Mesodermal cell (in vitro differentiated cells): ENCODE results near the gene DLGAP1.
A peak's percentile ranks its signal among the peaks of the same experiment; 100 is the strongest.

ENCODE experiments used
- H3K27ac ChIP-seq: 2 replicates; pipeline ENCODE4 v1.7.0; 2013; ENCODE audit warnings: mild to moderate bottlenecking, low read depth, low read length, moderate library complexity; ENCODE audit not compliant: severe bottlenecking
- H3K36me3 ChIP-seq: 2 replicates; pipeline ENCODE4 v1.7.1; 2013; ENCODE audit warnings: mild to moderate bottlenecking, low read length, moderate library complexity; ENCODE audit not compliant: control insufficient read depth, insufficient read depth
- H3K4me1 ChIP-seq: one replicate; pipeline ENCODE4 v1.7.1; 2013; ENCODE audit warnings: mild to moderate bottlenecking, low read length; ENCODE audit not compliant: insufficient read depth, control insufficient read depth, poor library complexity, severe bottlenecking
- H3K4me3 ChIP-seq: 2 replicates; pipeline ENCODE4 v1.7.0; 2013; ENCODE audit warnings: low read length, control low read depth, mild to moderate bottlenecking; ENCODE audit not compliant: insufficient read depth, poor library complexity, severe bottlenecking; ENCODE audit errors: extremely low read depth
- H3K9me3 ChIP-seq: 2 replicates; pipeline ENCODE4 v1.7.1; 2013; ENCODE audit warnings: mild to moderate bottlenecking, low read length, moderate library complexity; ENCODE audit not compliant: control insufficient read depth
- WGBS, 2 experiments: methylation state at CpG; one replicate each; pipeline ENCODE4 v1.1.5; 2013; ENCODE audit warnings: missing lambda C conversion rate in 2 of 2; ENCODE audit not compliant: insufficient coverage in 2 of 2; 5-methylcytosine and 5-hydroxymethylcytosine counted together

DLGAP1 gene

DNA sequence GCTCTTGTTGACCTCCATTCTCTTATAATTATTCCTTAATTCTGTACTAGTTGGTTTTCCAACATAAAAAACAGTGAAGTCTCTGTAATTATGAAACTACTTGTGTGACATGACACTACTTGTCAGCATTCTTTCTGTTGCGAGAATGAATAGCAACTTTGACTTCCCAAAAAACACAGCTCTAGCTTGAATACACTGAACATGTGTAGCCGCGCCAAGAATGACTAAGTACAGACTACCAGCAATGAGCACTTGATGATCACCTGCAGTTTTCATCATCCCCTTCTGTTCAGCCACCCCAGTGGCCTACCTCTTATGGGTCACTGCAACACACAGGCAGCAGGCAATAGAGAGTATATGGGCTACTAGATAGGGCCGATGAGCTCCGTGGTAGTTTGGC, 775.9 kb downstream of the DLGAP1 start:
- no peak overlapping the region for H3K4me3 ChIP-seq
- H3K27ac ChIP-seq, result no peak overlapping the region
- H3K36me3 ChIP-seq, result no peaks in the 10 kb centered on the region
- WGBS, 2 experiments, result 94 to 100% methylated on average over 1 to 5 of the region's 5 CpGs
- no peaks in the 10 kb centered on the region for H3K9me3 ChIP-seq
- no peaks in the 10 kb centered on the region for H3K4me1 ChIP-seq

GRCh38 chr18:3675994-3676393, 779.1 kb downstream of the DLGAP1 start:
- H3K36me3 ChIP-seq, result no peaks in the 10 kb centered on the region
- H3K4me3 ChIP-seq, result no peak overlapping the region
- no peaks in the 10 kb centered on the region for H3K4me1 ChIP-seq
- H3K9me3 ChIP-seq, result no peaks in the 10 kb centered on the region
- no peak overlapping the region for H3K27ac ChIP-seq
- 95 to 99% methylated on average over 8 of the region's 8 CpGs for WGBS, 2 experiments

GRCh38 chr18:3675446-3675845, 779.7 kb downstream of the DLGAP1 start:
- 69 to 73% methylated on average over 2 to 3 of the region's 3 CpGs for WGBS, 2 experiments
- no peak overlapping the region for H3K27ac ChIP-seq

GRCh38 chr18:3671176-3671575, 783.9 kb downstream of the DLGAP1 start:
- Histone ChIP-seq H3K9me3 (no peaks in the 10 kb centered on the region), H3K36me3 (no peaks in the 10 kb centered on the region), H3K4me1 (peaks cover 4% of the 10 kb centered on the region), H3K27ac (no peak overlapping the region), H3K4me3 (no peak overlapping the region)
- 68 to 87% methylated on average over 2 of the region's 2 CpGs for WGBS, 2 experiments

More at GRCh38 chr18:3675446-3675845, 779.7 kb downstream of the DLGAP1 start:
- H3K4me1 ChIP-seq, result peaks cover 1% of the 10 kb centered on the region
- no peak overlapping the region for H3K4me3 ChIP-seq
- H3K9me3 ChIP-seq, result no peaks in the 10 kb centered on the region
- no peaks in the 10 kb centered on the region for H3K36me3 ChIP-seq

DNA sequence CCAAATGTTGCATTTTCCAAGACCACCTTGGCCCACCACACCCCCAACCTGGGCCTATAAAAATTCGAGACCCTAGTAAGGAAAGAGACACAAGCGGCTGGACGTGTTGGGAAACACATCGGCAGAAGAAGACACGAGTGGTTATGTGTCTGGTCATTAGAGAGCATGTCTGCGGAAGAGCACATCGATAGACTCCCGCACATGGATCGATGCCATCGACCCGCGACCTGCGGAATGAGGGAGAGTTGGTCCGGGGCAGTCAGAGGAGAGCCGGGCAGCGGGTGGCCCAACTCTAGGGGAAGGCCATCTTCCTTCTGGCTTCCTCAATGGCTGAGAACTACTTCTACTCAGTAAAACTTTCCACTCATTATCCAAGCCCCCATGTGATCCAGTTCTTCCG, 785.7 kb downstream of the DLGAP1 start:
- H3K9me3 ChIP-seq, result no peaks in the 10 kb centered on the region
- H3K27ac ChIP-seq, result no peak overlapping the region
- H3K4me1 ChIP-seq, result peaks cover 21% of the 10 kb centered on the region
- WGBS, 2 experiments, result 93 to 97% methylated on average over 9 to 14 of the region's 17 CpGs
- H3K36me3 ChIP-seq, result no peaks in the 10 kb centered on the region
- no peak overlapping the region for H3K4me3 ChIP-seq

DNA sequence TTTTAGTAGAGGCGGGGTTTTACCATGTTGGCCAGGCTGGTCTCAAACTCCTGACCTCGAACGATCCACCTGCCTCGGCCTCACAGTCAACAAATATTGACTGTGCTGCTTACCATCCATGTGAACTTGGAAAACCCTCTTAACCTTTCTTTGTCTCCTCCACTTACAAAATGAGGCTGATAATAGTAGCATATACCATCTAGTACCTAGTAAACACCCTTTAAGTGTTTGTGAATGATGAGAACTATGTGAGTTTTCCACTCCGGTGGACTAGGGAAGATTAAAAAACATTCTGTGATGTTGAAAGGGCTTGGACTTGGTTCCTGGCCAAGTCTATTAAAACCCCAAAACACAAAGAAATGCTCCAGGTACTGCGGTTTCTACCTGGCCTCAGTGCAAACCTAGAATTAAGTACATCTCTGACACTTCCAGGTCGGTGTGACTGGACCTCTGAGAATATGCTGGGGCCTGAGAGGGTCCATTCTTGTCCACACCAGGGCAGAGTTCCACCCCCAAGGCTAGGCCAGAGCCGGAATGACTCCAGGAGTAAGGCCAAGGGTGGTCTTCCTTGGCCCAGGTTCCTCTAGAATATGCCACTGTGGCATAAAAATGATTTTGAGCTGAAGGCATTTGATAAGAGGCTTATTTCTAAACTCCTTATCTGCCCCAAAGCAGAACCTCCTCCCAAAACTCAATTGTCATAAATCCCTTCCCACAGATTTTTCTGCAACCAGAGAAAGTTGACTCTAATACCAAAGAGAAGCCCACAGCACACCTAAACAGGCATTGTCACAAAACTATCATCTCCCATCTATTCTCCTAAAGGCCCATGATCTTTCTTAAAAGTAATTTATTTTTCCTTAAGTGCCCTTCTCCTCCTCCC, 787.6 kb downstream of the DLGAP1 start:
- peaks cover 14% of the 10 kb centered on the region for H3K9me3 ChIP-seq
- WGBS, 2 experiments, result 95 to 97% methylated on average over 4 to 5 of the region's 8 CpGs
- H3K4me3 ChIP-seq, result no peak overlapping the region

GRCh38 chr18:3666526-3667254, 788.4 kb downstream of the DLGAP1 start:
- no peaks in the 10 kb centered on the region for H3K36me3 ChIP-seq
- WGBS, 2 experiments, result 91 to 95% methylated on average over 2 to 4 of the region's 5 CpGs
- no peak overlapping the region for H3K27ac ChIP-seq
- peaks cover 25% of the 10 kb centered on the region for H3K4me1 ChIP-seq
- no peak overlapping the region for H3K4me3 ChIP-seq
- peaks cover 15% of the 10 kb centered on the region for H3K9me3 ChIP-seq

More for the DNA sequence above, 787.6 kb downstream of the DLGAP1 start:
- H3K36me3 ChIP-seq, result no peaks in the 10 kb centered on the region
- no peak overlapping the region for H3K27ac ChIP-seq
- H3K4me1 ChIP-seq, result peaks cover 25% of the 10 kb centered on the region

DNA sequence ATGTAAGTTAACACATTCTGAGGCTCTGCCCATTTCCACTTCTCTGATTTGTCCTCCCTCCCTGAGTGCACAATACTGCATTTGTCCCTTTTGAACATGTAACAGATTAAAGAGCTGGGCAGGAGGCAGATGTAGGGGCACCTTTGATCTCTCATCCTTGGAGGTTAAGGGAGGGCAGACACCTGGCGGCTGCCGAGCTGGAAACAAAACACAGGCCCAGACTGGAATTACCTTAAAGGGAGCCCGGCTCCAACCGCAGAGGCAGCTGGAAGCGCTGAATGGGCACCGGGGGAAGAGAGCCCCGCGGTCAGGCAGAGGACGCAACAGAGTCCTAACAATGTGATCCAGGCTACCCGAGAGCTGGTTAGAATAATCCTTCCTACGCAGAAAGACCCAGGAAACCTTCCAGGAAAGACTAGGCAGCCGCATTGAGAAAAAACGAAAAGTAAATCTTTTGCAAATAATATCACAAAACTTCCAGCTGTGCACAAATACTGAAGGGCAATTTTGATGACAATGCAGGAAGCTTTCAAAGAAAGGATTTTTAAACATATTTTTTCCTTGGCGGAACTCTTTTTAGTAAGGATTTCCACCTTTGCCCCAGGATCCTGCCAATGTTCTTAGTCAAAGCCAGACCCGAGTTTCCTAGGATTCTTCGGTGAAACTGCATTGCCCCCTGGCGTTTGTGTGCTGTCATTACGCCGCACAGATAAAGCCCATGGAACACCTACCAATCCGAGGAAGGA, 789.2 kb downstream of the DLGAP1 start:
- Histone ChIP-seq H3K4me1 (peaks cover 29% of the 10 kb centered on the region), H3K9me3 (peaks cover 15% of the 10 kb centered on the region), H3K27ac (peak overlapping the region; percentile 88), H3K36me3 (no peaks in the 10 kb centered on the region), H3K4me3 (peak overlapping the region; percentile 9)
- WGBS, 2 experiments, result 2 to 3% methylated on average over 11 to 16 of the region's 20 CpGs

- Histone ChIP-seq H3K27ac (peak overlapping the region; percentile 88), H3K36me3 (no peaks in the 10 kb centered on the region), H3K4me1 (peaks cover 29% of the 10 kb centered on the region), H3K4me3 (no peak overlapping the region), H3K9me3 (peaks cover 15% of the 10 kb centered on the region)
- WGBS, 2 experiments, result no CpG with 5 or more reads among the region's 3 CpGs
Observed at GRCh38 chr18:3665204-3665603, 789.9 kb downstream of the DLGAP1 start.

DNA sequence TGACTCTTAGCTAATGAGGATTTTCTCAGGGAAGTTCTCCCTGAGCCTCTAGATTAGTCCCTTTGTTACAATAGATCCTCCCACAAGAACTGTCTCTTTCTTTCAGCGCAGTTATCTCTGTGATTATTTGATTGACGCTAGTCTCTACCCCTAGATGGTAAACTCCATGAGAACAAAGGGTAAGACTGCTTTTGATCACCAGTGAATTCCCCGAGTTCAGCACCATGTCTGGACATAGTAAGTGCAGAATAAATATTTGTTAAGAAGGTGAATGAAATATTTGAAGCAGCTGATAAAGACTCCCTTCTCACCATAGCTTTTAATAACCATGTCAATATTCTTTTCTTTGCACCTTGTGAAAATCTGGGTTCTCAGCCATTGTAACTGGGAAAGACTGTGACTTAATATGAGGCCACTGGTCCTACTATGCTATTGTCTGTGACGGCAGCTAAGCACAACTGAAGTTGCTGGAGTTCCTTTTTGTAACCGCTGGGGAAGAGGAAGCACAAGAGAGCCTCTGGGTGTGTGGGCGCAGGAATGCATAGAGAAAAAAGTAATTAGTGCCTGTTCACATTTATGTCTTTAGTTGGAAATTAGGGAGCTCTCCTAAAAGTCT, 790.4 kb downstream of the DLGAP1 start:
- Histone ChIP-seq H3K4me3 (no peak overlapping the region), H3K4me1 (peaks cover 28% of the 10 kb centered on the region), H3K9me3 (peaks cover 15% of the 10 kb centered on the region), H3K27ac (peak overlapping the region; percentile 88), H3K36me3 (no peaks in the 10 kb centered on the region)
- WGBS, 2 experiments, result 11 to 34% methylated on average over 3 of the region's 6 CpGs
